K562 (cell line): Measurements from ENCODE around the gene FAM50B. TPM values are rescaled to one million over a fixed set of nuclear protein-coding genes. Genes with fewer than 3 reads are reported as not detected.

Experiments used
- ATAC-seq: fragments of 200-7000 bp; cut with Tn5 transposase; 3 replicates; pipeline ENCODE4 v1.9.1; 2020; ENCODE audit warnings: moderate library complexity
- BruUV-seq: library from RNA; stranded (reverse); fragments of 400-500 nt; replicated peaks from 2 replicates; lab custom pipeline; 2021; lab: Mats Ljungman, UMichigan
- CTCF ChIA-PET: fragments of 300-600 bp; formaldehyde crosslinking; extraction: SDS; loops from one replicate; lab custom pipeline; 2021; ENCODE audit warnings: low intra/inter-chr PET ratio; lab: Yijun Ruan, JAX
- POLR2A ChIA-PET: fragments of 300-600, 350-650 bp; sonication (Branson Sonifier 250); formaldehyde crosslinking; extraction: SDS; loops from one replicate; lab custom pipeline; 2021; ENCODE audit warnings: antibody characterized with exemption, inconsistent platforms; lab: Yijun Ruan, JAX
- DNase-seq, 4 experiments: peaks; one replicate each; pipeline versions ENCODE4 v3.0.0 to v3.0.0-alpha.2; 2011 to 2018; ENCODE audit warnings: low spot score in 3 of 4, mixed read lengths in 3 of 4; ENCODE audit errors: extremely low read depth in 1 of 4
- FAIRE-seq: peaks from 2 replicates; lab custom pipeline; 2011; peaks lifted over from hg19 to GRCh38; lab: Jason Lieb, UNC
- H2AFZ ChIP-seq: 2 replicates; pipeline ENCODE4 v1.6.0; 2011; ENCODE audit warnings: low read depth, low read length, control low read depth, inconsistent platforms
- H3K27ac ChIP-seq: fragments of 200-600 bp; 3 replicates; pipeline ENCODE4 v1.8.0; 2011; ENCODE audit warnings: low read depth, mild to moderate bottlenecking, control low read depth, inconsistent platforms, low read length, moderate library complexity, mixed read lengths; ENCODE audit errors: extremely low read depth
- H3K27me3 ChIP-seq, 2 experiments: fragments of 300-600 bp in 1 of 2; 2 replicates in 1 of 2; 3 replicates in 1 of 2; pipeline versions ENCODE4 v1.6.0 to v1.8.0; 2011; ENCODE audit warnings: inconsistent platforms in 2 of 2, low read length in 2 of 2, mild to moderate bottlenecking in 1 of 2, mixed read lengths in 1 of 2, moderate library complexity in 1 of 2; ENCODE audit not compliant: control insufficient read depth in 2 of 2, insufficient read depth in 2 of 2
- H3K36me3 ChIP-seq: fragments of 300-600 bp; 3 replicates; pipeline ENCODE4 v1.8.0; 2011; ENCODE audit warnings: mild to moderate bottlenecking, low read length, inconsistent platforms; ENCODE audit not compliant: control insufficient read depth, insufficient read depth
- H3K4me1 ChIP-seq, 2 experiments: fragments of 200-600 bp in 1 of 2; replicated peaks in 1 of 2; 2 replicates in 1 of 2; 3 replicates in 1 of 2; pipeline versions ENCODE4 v1.5.1 to v1.8.0; 2011; ENCODE audit warnings: inconsistent platforms in 2 of 2, low read length in 2 of 2, mild to moderate bottlenecking in 1 of 2, mixed read lengths in 1 of 2, moderate library complexity in 1 of 2; ENCODE audit not compliant: control insufficient read depth in 2 of 2, insufficient read depth in 2 of 2
- H3K4me2 ChIP-seq: 2 replicates; pipeline ENCODE4 v1.6.1; 2011; ENCODE audit warnings: low read length, control low read depth, inconsistent platforms, mixed read lengths; ENCODE audit not compliant: insufficient read depth
- H3K4me3 ChIP-seq: fragments of 200-600 bp; sonication (generic), shearing (Covaris generic); 2 replicates; pipeline ENCODE4 v1.5.1; 2016; ENCODE audit warnings: control low read depth, inconsistent platforms
- H3K79me2 ChIP-seq: fragments of 200-600 bp; 3 replicates; pipeline ENCODE4 v1.8.0; 2011; ENCODE audit warnings: low read length, inconsistent platforms; ENCODE audit not compliant: control insufficient read depth, insufficient read depth
- H3K9ac ChIP-seq, 2 experiments: 2 replicates each; pipeline versions ENCODE4 v1.6.0 to v1.6.1; 2011; ENCODE audit warnings: low read depth in 2 of 2, low read length in 2 of 2, control low read depth in 1 of 2, inconsistent platforms in 1 of 2, mild to moderate bottlenecking in 1 of 2, mixed read lengths in 1 of 2; ENCODE audit not compliant: insufficient read depth in 1 of 2
- H3K9me1 ChIP-seq: one replicate; pipeline ENCODE4 v1.6.0; 2011; ENCODE audit warnings: inconsistent platforms, mild to moderate bottlenecking, low read length, moderate library complexity; ENCODE audit not compliant: control insufficient read depth, insufficient read depth
- H3K9me3 ChIP-seq: replicated peaks from 2 replicates; pipeline ENCODE4 v1.5.1; 2011; ENCODE audit warnings: low read depth, low read length, inconsistent platforms; ENCODE audit not compliant: control insufficient read depth, insufficient read depth
- H4K20me1 ChIP-seq: replicated peaks from 2 replicates; pipeline ENCODE4 v1.6.1; 2011; ENCODE audit warnings: low read length, inconsistent platforms, mixed read lengths; ENCODE audit not compliant: control insufficient read depth, insufficient read depth
- ATF3 ChIP-seq, 2 experiments: fragments of 450-650 bp in 1 of 2; sonication (generic) in 1 of 2; formaldehyde crosslinking in 1 of 2; IDR thresholded peaks in 1 of 2; conservative IDR thresholded peaks in 1 of 2; 2 replicates each; pipeline versions ENCODE4 v1.6.1 to v1.8.1; 2016 to 2023; ENCODE audit warnings: mild to moderate bottlenecking in 2 of 2, moderate library complexity in 2 of 2, inconsistent platforms in 1 of 2, missing genetic modification reagents in 1 of 2
- BACH1 ChIP-seq: fragments of 200-800 bp; sonication (Bioruptor generic); IDR thresholded peaks from 2 replicates; pipeline ENCODE4 v1.6.1; 2016; ENCODE audit warnings: missing genetic modification characterization, missing compliant biosample characterization
- GTF3C2 ChIP-seq: IDR thresholded peaks from 3 replicates; pipeline ENCODE4 v1.6.1; 2011; ENCODE audit warnings: borderline replicate concordance, mild to moderate bottlenecking, moderate library complexity; ENCODE audit not compliant: insufficient read length; ENCODE audit errors: extremely low read depth
- ILK ChIP-seq: fragments of 450-650 bp; IDR thresholded peaks from 2 replicates; pipeline ENCODE4 v1.6.1; 2016; ENCODE audit warnings: missing genetic modification characterization, low read depth, mild to moderate bottlenecking, missing compliant biosample characterization, moderate library complexity, borderline replicate concordance
- MECOM ChIP-seq: fragments of 250-450 bp; sonication (Bioruptor Pico); IDR thresholded peaks from 2 replicates; pipeline ENCODE4 v1.8.0; 2022; ENCODE audit warnings: inconsistent platforms
- NFXL1 ChIP-seq: fragments of 450-650 bp; formaldehyde crosslinking; IDR thresholded peaks from 2 replicates; pipeline ENCODE4 v1.4.0; 2021; ENCODE audit warnings: mild to moderate bottlenecking
- PHTF2 ChIP-seq: fragments of 250-450 bp; sonication (Bioruptor Pico); IDR thresholded peaks from 2 replicates; pipeline ENCODE4 v1.5.0; 2021; ENCODE audit warnings: mild to moderate bottlenecking
- RB1 ChIP-seq: fragments of 450-650 bp; IDR thresholded peaks from 2 replicates; pipeline ENCODE4 v1.6.1; 2017; ENCODE audit warnings: low read depth, mild to moderate bottlenecking
- SIN3B ChIP-seq: fragments of 450-650 bp; IDR thresholded peaks from 2 replicates; pipeline ENCODE4 v1.6.1; 2017; ENCODE audit warnings: low read depth, mild to moderate bottlenecking, moderate library complexity
- SRSF7 ChIP-seq: fragments of 200-400 bp; formaldehyde crosslinking; optimal IDR thresholded peaks from 2 replicates; pipeline ENCODE3; 2017; ENCODE audit warnings: mild to moderate bottlenecking, low read depth, low read length
- WGBS: fragments of 100-300 bp; shearing (Covaris generic); methylation state at CpG from one replicate; pipeline ENCODE4 v1.1.6; 2016; ENCODE audit warnings: low coverage, mixed read lengths; ENCODE audit not compliant: insufficient coverage; ENCODE audit errors: missing lambda C conversion rate; 5-methylcytosine and 5-hydroxymethylcytosine counted together
- in situ Hi-C: fragments of 300-500 bp; cut with MboI; formaldehyde crosslinking; loops from 4 replicates; pipeline ENCODE4 v1.15.0; 2018; ENCODE audit warnings: inconsistent platforms, mixed read lengths
- intact Hi-C: fragments of 100-400 bp; cut with micrococcal nuclease; formaldehyde crosslinking; loops from 2 replicates; pipeline ENCODE4 v1.14.2; 2022
- polyA plus RNA-seq, 8 experiments: library from polyadenylated mRNA; depleted of rRNA in 4 of 8; stranded (reverse) in 5 of 8; unstranded in 3 of 8; fragments of >200 nt; fragmentation: Nextera tagmentation in 2 of 8; fragmentation: Illumina TruSeq in 1 of 8; extraction: Ambion mirVana in 2 of 8; extraction: Trizol in 1 of 8; gene quantifications; 2 replicates each; pipeline versions ENCODE4 v1.2.1 to v1.2.3, GENCODE V29; 2011 to 2014; ENCODE audit warnings: inconsistent platforms in 1 of 8, missing spikeins in 1 of 8
- total RNA-seq, 7 experiments: library from RNA; depleted of rRNA in 6 of 7; stranded (reverse); fragments of >200 nt in 6 of 7; fragmentation: Illumina TruSeq in 2 of 7; extraction: Trizol in 2 of 7; gene quantifications; 2 replicates each; pipeline versions ENCODE4 v1.2.1 to v1.2.3, GENCODE V29; 2011 to 2021; ENCODE audit warnings: low replicate concordance in 1 of 7

FAM50B gene
- total and polyA plus RNA-seq, 9 of the 15 experiments (the other 6 are each of a cell fraction or from before 2014, with no cell fraction given): 0.09 to 0.16 (median 0.13) TPM; not detected in 6

GRCh38 chr6:3891883-3892282 is 42.7 kb downstream of the FAM50B start:
- no peaks in the 10 kb centered on the region for H3K9me3 ChIP-seq
- no peaks in the 10 kb centered on the region for H3K9me1 ChIP-seq
- no peak overlapping the region for H3K9ac ChIP-seq
- H3K4me2 ChIP-seq: no peak overlapping the region
- FAIRE-seq: no peak
- no peak for ATAC-seq
- H3K27ac ChIP-seq: no peak overlapping the region
- no peaks in the 10 kb centered on the region for H3K79me2 ChIP-seq
- intact Hi-C loops (no loop called here), in situ Hi-C loops (no loop called here)
- H2AFZ ChIP-seq: no peak overlapping the region
- BruUV-seq: no TSS peak
- no peak for DNase-seq
- H3K4me3 ChIP-seq: no peak overlapping the region
- H3K27me3 ChIP-seq: peaks cover 18 to 43% of the 10 kb centered on the region in 2 experiments
- ChIA-PET CTCF (no interaction called here), POLR2A (no interaction called here)
- no peaks in the 10 kb centered on the region for H4K20me1 ChIP-seq
- no peaks in the 10 kb centered on the region for H3K4me1 ChIP-seq
- H3K36me3 ChIP-seq: no peaks in the 10 kb centered on the region
- TF ChIP-seq ILK (tag) (no peak), BACH1 (tag) (no peak), GTF3C2 (no peak), SIN3B (no peak), MECOM (CRISPR knock-in tag) (no peak), PHTF2 (CRISPR knock-in tag) (no peak), ATF3 (IDR thresholded peaks at IDR 0.05) (no peak), ATF3 (CRISPR knock-in tag; conservative IDR thresholded peaks at IDR 0.05) (no peak), SRSF7 (no peak), RB1 (no peak), NFXL1 (CRISPR knock-in tag) (no peak)
- 44% methylated on average over 3 of the region's 3 CpGs for WGBS
